ENCODE measurements around the gene RGS7. TPM values are rescaled to one million over a fixed set of nuclear protein-coding genes. Genes with fewer than 3 reads are reported as not detected.

The RGS7 gene
- total and polyA plus RNA-seq, 2 of the 8 experiments (the other 6 are each of a cell fraction or from before 2014, with no cell fraction given): 1.6 to 3.0 TPM

GRCh38 chr1:241167121-241167630 lies 189.8 kb downstream of the RGS7 start (continued):
- TF ChIP-seq TBP (IDR thresholded peaks at IDR 0.05; ENCODE audit: low read depth, low read length) (no peak), JUN (IDR thresholded peaks at IDR 0.05; ENCODE audit: low read depth, low read length) (no peak), SUZ12 (IDR thresholded peaks at IDR 0.05; ENCODE audit: low read length) (no peak), FOSL1 (IDR thresholded peaks at IDR 0.05; ENCODE audit: insufficient read depth, low read depth, low read length) (no peak), MAX (IDR thresholded peaks at IDR 0.05) (no peak), TCF12 (IDR thresholded peaks at IDR 0.05; ENCODE audit: low read depth, low read length) (no peak), ASH2L (IDR thresholded peaks at IDR 0.05; ENCODE audit: low read length) (no peak), ATF3 (IDR thresholded peaks at IDR 0.05; ENCODE audit: insufficient read depth, low read depth, low read length) (no peak)
